ENCODE results near the gene LCNL1. TPM values are rescaled to one million over a fixed set of nuclear protein-coding genes. Genes with fewer than 3 reads are reported as not detected.
"Not testable (repeated sequence)": the region's sequence is repeated elsewhere in the genome, so short reads cannot be mapped to it uniquely, and the experiment has no call there.

The LCNL1 gene
- total RNA-seq, 2 experiments from 2014 or later = 0.48 to 0.67 TPM

GRCh38 chr9:136997371-136997770, 14.6 kb downstream of the LCNL1 start:
- CTCF ChIA-PET = interaction anchor here (1.2 to 2.6 kb wide), 2 partner anchors 32 to 155 kb away, joined by 3 to 15 read pairs; partner anchors contain the start of gene AJM1
- POLR2A ChIA-PET = no interaction called here
- no peaks in the 10 kb centered on the region for H3K9me3 Mint-ChIP-seq
- peak overlapping the region; percentile 43 for H3K4me3 Mint-ChIP-seq
- no peak for DNase-seq
- peaks cover 6% of the 10 kb centered on the region for H3K27me3 Mint-ChIP-seq
- H3K27ac Mint-ChIP-seq = peak overlapping the region; percentile 89
- H3K36me3 Mint-ChIP-seq (ENCODE audit: low read depth) = peaks cover 7% of the 10 kb centered on the region
- peaks cover 51% of the 10 kb centered on the region for H3K4me1 Mint-ChIP-seq

GRCh38 chr9:136997830-136998234, 15.0 kb downstream of the LCNL1 start:
- CTCF ChIA-PET = interaction anchor here (1.2 to 2.6 kb wide), 2 partner anchors 31 to 156 kb away, joined by 3 to 15 read pairs; partner anchors contain the start of gene AJM1
- DNase-seq = peak; percentile 43
- Mint-ChIP-seq H3K27me3 (peaks cover 6% of the 10 kb centered on the region), H3K27ac (peak overlapping the region; percentile 89), H3K36me3 (ENCODE audit: low read depth) (peaks cover 7% of the 10 kb centered on the region), H3K4me3 (peak overlapping the region; percentile 43), H3K9me3 (no peaks in the 10 kb centered on the region), H3K4me1 (peaks cover 51% of the 10 kb centered on the region)
- POLR2A ChIA-PET = no interaction called here

- Mint-ChIP-seq H3K4me1 (peaks cover 42% of the 10 kb centered on the region), H3K27ac (peak overlapping the region; percentile 75), H3K36me3 (ENCODE audit: low read depth) (no peaks in the 10 kb centered on the region), H3K9me3 (no peaks in the 10 kb centered on the region), H3K4me3 (peak overlapping the region; percentile 25), H3K27me3 (peaks cover 6% of the 10 kb centered on the region)
- peak; percentile 49 for DNase-seq
- ChIA-PET CTCF (interaction anchor here (0.6 to 1.9 kb wide), 8 partner anchors 8 to 35 kb away, joined by 3 to 10 read pairs (median 4); no protein-coding TSS in a partner anchor), POLR2A (no interaction called here)
Measured at GRCh38 chr9:137000177-137000930, 17.6 kb downstream of the LCNL1 start.

DNA sequence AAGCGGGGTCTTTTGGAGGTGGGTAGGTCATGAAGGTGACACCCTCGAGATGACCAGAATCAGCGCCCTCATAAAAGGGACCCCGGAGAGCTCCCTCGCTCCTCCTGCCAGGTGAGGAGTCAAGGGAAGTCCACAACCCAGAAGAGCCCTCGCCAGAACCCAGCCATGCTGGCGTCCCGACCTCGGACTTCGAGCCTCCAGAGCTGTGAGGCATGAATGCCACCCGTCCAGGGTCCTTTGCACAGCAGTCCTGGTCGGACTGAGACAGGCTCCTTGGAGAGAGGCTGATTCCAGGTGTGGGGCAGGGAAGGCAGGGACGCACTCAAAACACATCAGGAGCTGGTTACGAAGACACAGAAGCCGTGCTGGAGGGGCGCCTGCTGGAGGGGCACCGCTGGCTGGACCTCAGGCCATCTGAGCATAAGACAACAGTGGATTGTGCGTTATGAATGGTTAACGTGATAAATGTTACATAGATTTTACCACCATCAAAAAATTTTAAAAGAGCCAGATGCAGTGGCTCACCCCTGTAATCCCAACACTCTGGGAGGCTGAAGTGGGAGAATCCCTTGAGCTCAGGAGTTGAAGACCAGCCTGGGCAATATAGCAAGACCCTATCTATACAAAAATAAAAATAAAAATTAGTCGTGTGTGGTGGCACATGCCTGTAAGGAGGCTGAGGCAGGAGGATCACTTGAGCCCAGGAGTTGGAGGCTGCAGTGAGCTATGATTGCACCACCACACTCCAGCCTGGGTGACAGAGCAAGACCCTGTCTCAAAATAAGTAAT, 19.3 kb downstream of the LCNL1 start:
- no peak for DNase-seq
- no peak overlapping the region for H3K27ac Mint-ChIP-seq
- no peak overlapping the region for H3K4me3 Mint-ChIP-seq
- H3K36me3 Mint-ChIP-seq (ENCODE audit: low read depth) = no peaks in the 10 kb centered on the region
- H3K9me3 Mint-ChIP-seq = no peaks in the 10 kb centered on the region
- H3K4me1 Mint-ChIP-seq = peaks cover 33% of the 10 kb centered on the region
- CTCF ChIA-PET = interaction anchor here (1.0 to 1.6 kb wide), 2 partner anchors 27 to 66 kb away, joined by 3 to 5 read pairs; no protein-coding TSS in a partner anchor
- POLR2A ChIA-PET = no interaction called here
- peaks cover 6% of the 10 kb centered on the region for H3K27me3 Mint-ChIP-seq

GRCh38 chr9:137002646-137003041, 19.9 kb downstream of the LCNL1 start:
- no peak overlapping the region for H3K4me3 Mint-ChIP-seq
- no peak for DNase-seq
- H3K9me3 Mint-ChIP-seq = no peaks in the 10 kb centered on the region
- no peak overlapping the region for H3K27ac Mint-ChIP-seq
- CTCF ChIA-PET = interaction anchor here (1.6 to 1.9 kb wide), 2 partner anchors 27 to 32 kb away, joined by 5 to 8 read pairs; no protein-coding TSS in a partner anchor
- no peaks in the 10 kb centered on the region for H3K36me3 Mint-ChIP-seq (ENCODE audit: low read depth)
- POLR2A ChIA-PET = no interaction called here
- H3K4me1 Mint-ChIP-seq = peaks cover 27% of the 10 kb centered on the region
- peaks cover 5% of the 10 kb centered on the region for H3K27me3 Mint-ChIP-seq

GRCh38 chr9:137004285-137004684, 21.5 kb downstream of the LCNL1 start:
- H3K27ac Mint-ChIP-seq; H3K9me3 Mint-ChIP-seq; H3K36me3 Mint-ChIP-seq (ENCODE audit: low read depth); POLR2A ChIA-PET; H3K4me3 Mint-ChIP-seq; H3K27me3 Mint-ChIP-seq; DNase-seq: not testable (repeated sequence)
- CTCF ChIA-PET = interaction anchor here (1.5 to 1.9 kb wide), 2 partner anchors 10 to 31 kb away, joined by 3 to 8 read pairs; no protein-coding TSS in a partner anchor
- H3K4me1 Mint-ChIP-seq = peaks cover 14% of the 10 kb centered on the region

DNA sequence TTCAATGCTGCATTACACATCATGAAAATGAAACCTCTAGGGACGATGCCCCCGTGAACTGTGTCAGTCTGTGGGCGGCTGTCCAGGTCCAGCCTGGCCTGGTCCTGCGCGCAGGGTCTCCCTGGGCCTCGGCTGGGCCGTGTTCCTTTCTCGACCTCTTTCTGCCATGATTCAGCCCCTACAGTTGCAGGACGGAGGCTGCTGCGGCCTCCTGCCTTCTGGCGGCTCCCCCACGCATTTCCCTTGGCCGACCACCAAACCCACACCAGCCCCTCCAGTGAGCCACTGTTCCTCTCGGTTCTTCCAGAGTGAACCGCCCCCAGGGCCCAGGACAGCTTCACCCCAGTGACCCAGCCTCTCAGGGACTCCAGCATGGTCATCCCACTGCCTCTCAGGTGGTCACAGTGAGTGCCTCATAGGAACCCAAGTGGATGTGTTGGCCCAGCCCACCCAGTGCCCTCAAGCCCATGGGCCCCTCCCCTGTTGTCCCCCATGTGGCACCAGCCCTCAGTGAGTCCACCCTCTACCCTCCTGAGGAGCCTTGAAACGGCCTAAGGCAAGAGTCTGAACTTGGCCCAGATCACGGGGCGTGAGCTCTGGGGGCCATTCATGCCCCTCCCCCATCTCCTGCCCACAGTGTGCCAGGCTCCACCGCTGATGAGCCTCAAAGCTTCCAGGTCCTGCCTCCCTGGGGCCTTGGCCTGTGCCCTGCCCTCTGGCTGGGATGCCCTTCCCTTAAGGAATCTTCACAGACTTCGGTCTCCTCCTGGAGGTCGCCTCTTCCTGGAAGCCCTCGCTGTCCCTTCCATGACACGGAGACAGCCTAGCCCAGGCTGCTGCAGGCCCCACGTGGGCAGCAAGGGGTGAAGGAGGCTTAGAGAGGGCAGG, 23.6 kb downstream of the LCNL1 start:
- Mint-ChIP-seq H3K27ac (no peak overlapping the region), H3K4me1 (no peaks in the 10 kb centered on the region), H3K9me3 (no peaks in the 10 kb centered on the region), H3K36me3 (ENCODE audit: low read depth) (peaks cover 1% of the 10 kb centered on the region), H3K4me3 (no peak overlapping the region), H3K27me3 (no peaks in the 10 kb centered on the region)
- ChIA-PET POLR2A (no interaction called here), CTCF (interaction anchor here (1.0 to 1.2 kb wide), 3 partner anchors 15 to 29 kb away, joined by 3 read pairs; no protein-coding TSS in a partner anchor)
- no peak for DNase-seq

- CTCF ChIA-PET = interaction anchor here (1.0 to 1.3 kb wide), 2 partner anchors 28 to 39 kb away, joined by 3 read pairs; partner anchors contain the start of gene NPDC1
Measured at GRCh38 chr9:137007108-137007815, 24.5 kb downstream of the LCNL1 start.

DNA sequence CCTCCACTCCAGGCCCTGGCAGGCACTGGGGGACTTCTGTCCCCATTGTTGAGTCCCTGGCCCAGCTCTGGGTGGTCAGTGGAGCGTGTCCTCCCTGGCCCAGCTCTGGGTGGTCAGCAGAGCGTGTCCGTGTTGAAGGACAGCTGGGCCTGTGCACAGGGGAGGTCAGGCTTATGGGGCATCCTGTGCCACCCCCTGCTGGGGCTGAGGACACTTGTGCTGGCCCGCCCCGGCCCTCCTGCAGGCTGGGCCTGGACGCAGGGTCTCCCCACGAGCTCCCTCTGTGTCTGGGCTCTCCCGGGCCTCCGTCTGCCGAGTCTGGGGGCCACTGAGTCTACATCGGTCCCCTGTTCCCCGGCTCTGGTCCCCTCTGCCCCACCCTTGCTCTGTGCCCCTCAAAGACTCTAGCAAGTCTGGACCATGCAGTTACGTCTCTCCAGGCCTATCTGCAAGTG, 25.1 kb downstream of the LCNL1 start:
- CTCF ChIA-PET = interaction anchor here (1.0 to 1.3 kb wide), 2 partner anchors 28 to 39 kb away, joined by 3 read pairs; partner anchors contain the start of gene NPDC1

More at GRCh38 chr9:137007108-137007815, 24.5 kb downstream of the LCNL1 start:
- Mint-ChIP-seq H3K27ac (no peak overlapping the region), H3K4me1 (no peaks in the 10 kb centered on the region), H3K4me3 (no peak overlapping the region), H3K9me3 (no peaks in the 10 kb centered on the region), H3K27me3 (no peaks in the 10 kb centered on the region), H3K36me3 (ENCODE audit: low read depth) (peaks cover 6% of the 10 kb centered on the region)
- POLR2A ChIA-PET = no interaction called here
- no peak for DNase-seq

DNA sequence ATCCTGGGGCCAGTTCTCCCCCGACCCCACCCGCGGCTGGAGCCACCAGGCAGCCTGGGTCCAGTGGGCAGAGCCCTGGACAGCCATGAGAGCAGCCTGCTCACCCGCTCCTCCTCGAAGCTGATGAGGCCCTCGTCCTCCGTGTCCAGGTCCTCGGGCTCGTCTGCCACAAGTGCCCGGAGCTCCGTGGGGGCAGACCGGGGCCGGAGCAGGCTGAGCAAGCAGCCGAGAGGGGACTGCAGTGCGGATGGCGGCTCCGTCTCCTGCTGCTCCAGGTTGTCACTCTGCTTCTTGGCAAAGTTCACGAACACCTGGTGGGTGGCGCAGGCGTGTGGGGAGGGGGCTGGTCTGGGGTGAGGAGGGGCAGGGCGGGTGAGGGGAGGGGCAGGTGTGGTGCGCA, 25.5 kb downstream of the LCNL1 start:
- ChIA-PET CTCF (interaction anchor here (1.3 kb wide), 1 partner anchor 38 kb away, joined by 3 read pairs; the partner anchor contains the start of gene NPDC1), POLR2A (no interaction called here)
- Mint-ChIP-seq H3K4me1 (no peaks in the 10 kb centered on the region), H3K27ac (no peak overlapping the region), H3K36me3 (ENCODE audit: low read depth) (peaks cover 6% of the 10 kb centered on the region), H3K9me3 (no peaks in the 10 kb centered on the region), H3K4me3 (no peak overlapping the region), H3K27me3 (no peaks in the 10 kb centered on the region)
- DNase-seq = no peak

More for the DNA sequence above, 25.1 kb downstream of the LCNL1 start:
- POLR2A ChIA-PET = no interaction called here
- no peak for DNase-seq
- Mint-ChIP-seq H3K27ac (no peak overlapping the region), H3K4me1 (no peaks in the 10 kb centered on the region), H3K27me3 (no peaks in the 10 kb centered on the region), H3K36me3 (ENCODE audit: low read depth) (peaks cover 6% of the 10 kb centered on the region), H3K9me3 (no peaks in the 10 kb centered on the region), H3K4me3 (no peak overlapping the region)

DNA sequence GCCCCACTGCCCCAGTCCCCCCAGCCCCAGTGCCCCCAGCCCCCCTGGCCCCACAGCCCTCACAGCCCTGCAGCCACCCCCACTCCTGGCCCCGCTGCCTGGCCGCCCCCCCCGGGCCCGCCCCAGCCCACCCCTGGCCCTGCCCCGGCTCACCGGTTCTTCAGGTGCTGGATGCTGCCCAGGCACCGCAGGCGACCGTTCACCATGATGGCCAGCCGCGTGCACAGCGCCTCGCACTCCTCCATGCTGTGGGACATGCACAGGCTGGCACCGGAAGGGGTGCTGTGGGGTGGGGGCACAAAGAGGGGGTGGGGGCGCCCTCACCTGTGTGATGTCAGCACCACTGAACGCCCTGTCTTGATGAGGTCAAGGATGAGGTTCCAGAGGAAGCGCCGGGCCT, 26.4 kb downstream of the LCNL1 start:
- ChIA-PET POLR2A (no interaction called here), CTCF (interaction anchor here (0.8 to 1.2 kb wide), 2 partner anchors 20 to 26 kb away, joined by 3 to 6 read pairs; no protein-coding TSS in a partner anchor)
- no peaks in the 10 kb centered on the region for H3K9me3 Mint-ChIP-seq
- H3K4me3 Mint-ChIP-seq = no peak overlapping the region
- H3K27me3 Mint-ChIP-seq = no peaks in the 10 kb centered on the region
- DNase-seq = no peak
- H3K27ac Mint-ChIP-seq = no peak overlapping the region
- H3K4me1 Mint-ChIP-seq = no peaks in the 10 kb centered on the region
- peaks cover 6% of the 10 kb centered on the region for H3K36me3 Mint-ChIP-seq (ENCODE audit: low read depth)
